A673 (cell line): Measurements from ENCODE around the gene KCNC3. TPM values are rescaled to one million over a fixed set of nuclear protein-coding genes. Genes with fewer than 3 reads are reported as not detected.

Experiments
- BruUV-seq: library from RNA; stranded (reverse); fragments of 400-500 nt; replicated peaks from 2 replicates; lab custom pipeline; 2021; lab: Mats Ljungman, UMichigan
- CTCF ChIA-PET: fragments of 300-600 bp; sonication (Branson Sonifier 250); formaldehyde crosslinking; loops from one replicate; lab custom pipeline; 2022; ENCODE audit warnings: antibody characterized with exemption; lab: Charles Lee
- POLR2A ChIA-PET: fragments of 300-600 bp; sonication (Branson Sonifier 250); formaldehyde crosslinking; loops from one replicate; lab custom pipeline; 2022; ENCODE audit warnings: antibody characterized with exemption; ENCODE audit not compliant: low non-redundant PET; lab: Charles Lee
- DNase-seq: peaks from one replicate; pipeline ENCODE4 v3.0.0-alpha.2; 2015; ENCODE audit warnings: low spot score
- H3K27ac ChIP-seq: fragments of 200-600 bp; sonication (generic); 2 replicates; pipeline ENCODE4 v1.5.1; 2016; ENCODE audit warnings: mixed run types, low read depth, mild to moderate bottlenecking, mixed read lengths, antibody characterized with exemption, low read length; ENCODE audit not compliant: poor library complexity, severe bottlenecking
- H3K27me3 ChIP-seq: fragments of 200-600 bp; sonication (generic); replicated peaks from 2 replicates; pipeline ENCODE4 v1.6.1; 2017; ENCODE audit warnings: mixed run types, low read depth, mild to moderate bottlenecking, mixed read lengths, antibody characterized with exemption, low read length; ENCODE audit not compliant: insufficient read depth, poor library complexity
- H3K36me3 ChIP-seq: fragments of 200-600 bp; sonication (generic); 2 replicates; pipeline ENCODE4 v1.6.1; 2016; ENCODE audit warnings: mixed run types, mild to moderate bottlenecking, mixed read lengths, antibody characterized with exemption, low read length; ENCODE audit not compliant: insufficient read depth, poor library complexity, severe bottlenecking
- H3K4me1 ChIP-seq: fragments of 200-600 bp; sonication (generic); 2 replicates; pipeline ENCODE4 v1.6.1; 2017; ENCODE audit warnings: mixed run types, mild to moderate bottlenecking, mixed read lengths, antibody characterized with exemption, low read length; ENCODE audit not compliant: insufficient read depth, poor library complexity, severe bottlenecking
- H3K4me3 ChIP-seq: fragments of 200-600 bp; sonication (generic); 2 replicates; pipeline ENCODE4 v1.5.1; 2016; ENCODE audit warnings: low read depth, mixed run types, mild to moderate bottlenecking, mixed read lengths, low read length; ENCODE audit not compliant: poor library complexity, severe bottlenecking
- H3K9me3 ChIP-seq: fragments of 200-600 bp; sonication (generic); 2 replicates; pipeline ENCODE4 v1.6.1; 2016; ENCODE audit warnings: mixed run types, low read depth, mild to moderate bottlenecking, mixed read lengths, antibody characterized with exemption, low read length; ENCODE audit not compliant: poor library complexity, severe bottlenecking
- EZH2 ChIP-seq: fragments of 200-600 bp; sonication (generic); IDR thresholded peaks from 2 replicates; pipeline ENCODE4 v1.6.1; 2017; ENCODE audit warnings: borderline replicate concordance, low read depth, mild to moderate bottlenecking, mixed read lengths, antibody characterized with exemption, low read length; ENCODE audit not compliant: poor library complexity, severe bottlenecking
- intact Hi-C: fragments of 100-400 bp; cut with micrococcal nuclease; formaldehyde crosslinking; loops from one replicate; pipeline ENCODE4 v1.10.0; 2022; ENCODE audit not compliant: unreplicated experiment
- total RNA-seq: library from RNA; stranded (reverse); gene quantifications from 2 replicates; pipeline ENCODE4 v1.2.3, GENCODE V29; 2021
- TF ChIP-seq, protein P1 (sequence below): fragments of 300-800, 200-600 bp; sonication (generic); conservative IDR thresholded peaks from 2 replicates; pipeline ENCODE4 v1.5.1; 2017; ENCODE audit warnings: low read depth, mild to moderate bottlenecking, antibody characterized with exemption, low read length, moderate library complexity, mixed read lengths

Gene KCNC3
- total RNA-seq, 1 experiment from 2014 or later, result 6.4 TPM

GRCh38 chr19:50371914-50372475 lies 42.8 kb upstream of the KCNC3 start:
- H3K27me3 ChIP-seq, result no peaks in the 10 kb centered on the region
- H3K36me3 ChIP-seq, result no peaks in the 10 kb centered on the region
- H3K4me1 ChIP-seq, result peaks cover 8% of the 10 kb centered on the region
- CTCF ChIA-PET, result no interaction called here
- H3K9me3 ChIP-seq, result no peaks in the 10 kb centered on the region
- intact Hi-C loops, result no loop called here
- DNase-seq, result no peak
- TF ChIP-seq, protein P1, sequence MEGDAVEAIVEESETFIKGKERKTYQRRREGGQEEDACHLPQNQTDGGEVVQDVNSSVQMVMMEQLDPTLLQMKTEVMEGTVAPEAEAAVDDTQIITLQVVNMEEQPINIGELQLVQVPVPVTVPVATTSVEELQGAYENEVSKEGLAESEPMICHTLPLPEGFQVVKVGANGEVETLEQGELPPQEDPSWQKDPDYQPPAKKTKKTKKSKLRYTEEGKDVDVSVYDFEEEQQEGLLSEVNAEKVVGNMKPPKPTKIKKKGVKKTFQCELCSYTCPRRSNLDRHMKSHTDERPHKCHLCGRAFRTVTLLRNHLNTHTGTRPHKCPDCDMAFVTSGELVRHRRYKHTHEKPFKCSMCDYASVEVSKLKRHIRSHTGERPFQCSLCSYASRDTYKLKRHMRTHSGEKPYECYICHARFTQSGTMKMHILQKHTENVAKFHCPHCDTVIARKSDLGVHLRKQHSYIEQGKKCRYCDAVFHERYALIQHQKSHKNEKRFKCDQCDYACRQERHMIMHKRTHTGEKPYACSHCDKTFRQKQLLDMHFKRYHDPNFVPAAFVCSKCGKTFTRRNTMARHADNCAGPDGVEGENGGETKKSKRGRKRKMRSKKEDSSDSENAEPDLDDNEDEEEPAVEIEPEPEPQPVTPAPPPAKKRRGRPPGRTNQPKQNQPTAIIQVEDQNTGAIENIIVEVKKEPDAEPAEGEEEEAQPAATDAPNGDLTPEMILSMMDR, result no peak
- no peak for TF ChIP-seq EZH2
- no TSS peak for BruUV-seq
- POLR2A ChIA-PET, result no interaction called here
- H3K4me3 ChIP-seq, result no peak overlapping the region
- H3K27ac ChIP-seq, result no peak overlapping the region

DNA sequence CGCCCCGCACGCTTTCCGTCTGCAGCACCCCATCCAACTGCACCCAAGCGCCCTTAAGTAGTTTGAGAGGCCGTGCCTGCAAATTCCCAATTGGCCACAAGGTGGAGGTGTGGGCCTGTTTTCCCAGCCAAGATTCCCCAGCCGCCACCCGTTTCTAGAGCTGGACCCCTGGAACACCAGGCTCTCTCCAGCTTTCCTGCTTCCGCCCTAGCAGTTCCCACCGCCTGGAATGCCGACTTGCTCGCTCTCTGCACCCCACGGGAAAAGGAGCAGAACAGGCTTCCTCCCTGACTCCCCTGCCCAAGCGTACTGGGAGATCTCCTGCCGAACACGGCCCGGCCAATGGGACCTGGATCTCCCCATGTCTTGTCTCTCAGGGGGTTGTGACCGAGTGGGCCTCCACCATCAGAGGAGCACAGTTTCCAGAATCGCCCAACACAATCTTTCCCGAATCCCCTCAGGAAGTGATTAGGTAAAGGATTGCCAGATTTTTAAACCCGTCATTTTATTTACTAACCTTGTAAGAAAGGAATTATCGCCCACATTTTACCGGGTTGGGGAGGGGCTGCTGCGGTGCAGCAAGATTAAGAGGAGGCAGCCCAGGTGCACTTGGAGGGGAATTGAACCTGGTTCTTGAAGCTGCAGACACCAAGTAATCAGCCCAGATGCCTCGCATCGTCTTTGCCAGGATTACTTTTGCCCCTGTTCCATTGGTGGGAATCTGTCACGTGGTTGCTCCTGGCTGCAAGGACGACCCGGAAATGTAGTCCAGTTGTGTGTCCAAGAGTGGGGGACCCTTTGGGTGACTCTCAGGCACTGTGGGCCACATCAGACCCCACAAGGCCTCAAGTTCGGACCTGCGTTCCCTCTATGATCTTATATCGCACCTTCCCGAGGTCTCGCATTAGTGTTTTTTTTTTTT lies 39.7 kb upstream of the KCNC3 start:
- peak overlapping the region; percentile 59 for H3K4me3 ChIP-seq
- H3K36me3 ChIP-seq, result no peaks in the 10 kb centered on the region
- TF ChIP-seq, protein P1, result peak; percentile 86
- no peak for TF ChIP-seq EZH2
- peak; percentile 89 for DNase-seq
- peak overlapping the region; percentile 67 for H3K27ac ChIP-seq
- intact Hi-C loops, result loop anchor here (1.0 to 2.0 kb wide), 2 partner anchors 46 to 92 kb away; no protein-coding TSS in a partner anchor
- H3K9me3 ChIP-seq, result no peaks in the 10 kb centered on the region
- no peaks in the 10 kb centered on the region for H3K27me3 ChIP-seq
- CTCF ChIA-PET, result interaction anchor here (0.7 to 1.9 kb wide), 8 partner anchors 11 to 553 kb away, joined by 3 to 15 read pairs (median 4); partner anchors contain the start of genes JOSD2 and POLD1
- POLR2A ChIA-PET, result no interaction called here
- no peaks in the 10 kb centered on the region for H3K4me1 ChIP-seq
- no TSS peak for BruUV-seq

GRCh38 chr19:50365434-50366306 lies 36.5 kb upstream of the KCNC3 start, which contains the start of gene NAPSA:
NAPSA (minus strand) TSS chr19:50365639; CDS start chr19:50365621, 18 bp downstream.
- Histone ChIP-seq H3K4me1 (no peaks in the 10 kb centered on the region), H3K9me3 (no peaks in the 10 kb centered on the region), H3K36me3 (no peaks in the 10 kb centered on the region), H3K4me3 (no peak within 1 kb of the TSS), H3K27me3 (no peaks in the 10 kb centered on the region), H3K27ac (no peak within 1 kb of the TSS)
- intact Hi-C loops, result no loop called here
- no peak for DNase-seq
- ChIA-PET CTCF (interaction anchor here (0.7 to 0.8 kb wide), 2 partner anchors 172 to 437 kb away, joined by 3 to 4 read pairs; partner anchors contain the start of gene ATF5), POLR2A (no interaction called here)
- TF ChIP-seq EZH2, result no peak
- TF ChIP-seq, protein P1, result no peak
- no TSS peak for BruUV-seq
